Measurements from ENCODE around the gene GLRA3.

The GLRA3 gene

GRCh38 chr4:174808119-174808518, 20.9 kb downstream of the GLRA3 start:
- TF ChIP-seq REST (IDR thresholded peaks at IDR 0.05; ENCODE audit: insufficient read depth in 1 of 2, low read depth in 2 of 2, low read length in 2 of 2) (no peak), SIN3A (IDR thresholded peaks at IDR 0.05; ENCODE audit: borderline replicate concordance, insufficient read depth, low read length) (no peak), POLR2AphosphoS5 (IDR thresholded peaks at IDR 0.05; ENCODE audit: low read depth, low read length) (no peak), FOXP2 (optimal IDR thresholded peaks at IDR 0.05; ENCODE audit: borderline replicate concordance, extremely low read depth, extremely low read length, insufficient read depth) (no peak), TAF1 (IDR thresholded peaks at IDR 0.05; ENCODE audit: borderline replicate concordance, insufficient read depth, low read length) (no peak)

GRCh38 chr4:174805746-174806145, 23.3 kb downstream of the GLRA3 start:
- no peak for TF ChIP-seq POLR2AphosphoS5 (IDR thresholded peaks at IDR 0.05; ENCODE audit: low read depth, low read length)
- no peak for TF ChIP-seq REST (IDR thresholded peaks at IDR 0.05; ENCODE audit: insufficient read depth in 1 of 2, low read depth in 2 of 2, low read length in 2 of 2)
- TF ChIP-seq FOXP2 (optimal IDR thresholded peaks at IDR 0.05; ENCODE audit: borderline replicate concordance, extremely low read depth, extremely low read length, insufficient read depth) = no peak
- TF ChIP-seq SIN3A (IDR thresholded peaks at IDR 0.05; ENCODE audit: borderline replicate concordance, insufficient read depth, low read length) = no peak
- TF ChIP-seq TAF1 (IDR thresholded peaks at IDR 0.05; ENCODE audit: borderline replicate concordance, insufficient read depth, low read length) = no peak

- TF ChIP-seq SIN3A (IDR thresholded peaks at IDR 0.05; ENCODE audit: borderline replicate concordance, insufficient read depth, low read length) = no peak
- TF ChIP-seq TAF1 (IDR thresholded peaks at IDR 0.05; ENCODE audit: borderline replicate concordance, insufficient read depth, low read length) = no peak
- TF ChIP-seq FOXP2 (optimal IDR thresholded peaks at IDR 0.05; ENCODE audit: borderline replicate concordance, extremely low read depth, extremely low read length, insufficient read depth) = no peak
Observed at GRCh38 chr4:174794543-174795094, 34.4 kb downstream of the GLRA3 start.

GRCh38 chr4:174789657-174790056, 39.4 kb downstream of the GLRA3 start:
- TF ChIP-seq SIN3A (IDR thresholded peaks at IDR 0.05; ENCODE audit: borderline replicate concordance, insufficient read depth, low read length) (no peak), TAF1 (IDR thresholded peaks at IDR 0.05; ENCODE audit: borderline replicate concordance, insufficient read depth, low read length) (no peak), POLR2AphosphoS5 (IDR thresholded peaks at IDR 0.05; ENCODE audit: low read depth, low read length) (no peak), FOXP2 (optimal IDR thresholded peaks at IDR 0.05; ENCODE audit: borderline replicate concordance, extremely low read depth, extremely low read length, insufficient read depth) (no peak), REST (IDR thresholded peaks at IDR 0.05; ENCODE audit: insufficient read depth in 1 of 2, low read depth in 2 of 2, low read length in 2 of 2) (no peak)

GRCh38 chr4:174775366-174775765, 53.7 kb downstream of the GLRA3 start:
- TF ChIP-seq SIN3A (IDR thresholded peaks at IDR 0.05; ENCODE audit: borderline replicate concordance, insufficient read depth, low read length) = no peak
- TF ChIP-seq TAF1 (IDR thresholded peaks at IDR 0.05; ENCODE audit: borderline replicate concordance, insufficient read depth, low read length) = no peak

GRCh38 chr4:174764105-174764729, 64.8 kb downstream of the GLRA3 start:
- no peak for TF ChIP-seq SIN3A (IDR thresholded peaks at IDR 0.05; ENCODE audit: borderline replicate concordance, insufficient read depth, low read length)
- no peak for TF ChIP-seq POLR2AphosphoS5 (IDR thresholded peaks at IDR 0.05; ENCODE audit: low read depth, low read length)
- TF ChIP-seq TAF1 (IDR thresholded peaks at IDR 0.05; ENCODE audit: borderline replicate concordance, insufficient read depth, low read length) = no peak
- no peak for TF ChIP-seq REST (IDR thresholded peaks at IDR 0.05; ENCODE audit: insufficient read depth in 1 of 2, low read depth in 2 of 2, low read length in 2 of 2)
- no peak for TF ChIP-seq FOXP2 (optimal IDR thresholded peaks at IDR 0.05; ENCODE audit: borderline replicate concordance, extremely low read depth, extremely low read length, insufficient read depth)

Data from PFSK-1 (cell line).